HepG2 (cell line): Measurements from ENCODE around the gene MTHFD1L. TPM values are rescaled to one million over a fixed set of nuclear protein-coding genes. Genes with fewer than 3 reads are reported as not detected.

Experiments used
- ATF7 ChIP-seq, 2 experiments: fragments of 450-650 bp in 1 of 2; sonication (generic) in 1 of 2; formaldehyde crosslinking in 1 of 2; IDR thresholded peaks; 2 replicates each; pipeline versions ENCODE4 v1.4.0 to v1.6.1; 2016 to 2020; ENCODE audit warnings: antibody characterized with exemption in 1 of 2, mild to moderate bottlenecking in 1 of 2, missing genetic modification reagents in 1 of 2
- ETS1 ChIP-seq: sonication (generic); formaldehyde crosslinking; IDR thresholded peaks from 2 replicates; pipeline ENCODE4 v1.4.0; 2020; ENCODE audit warnings: missing genetic modification reagents
- FOXC1 ChIP-seq: sonication (generic); formaldehyde crosslinking; IDR thresholded peaks from 2 replicates; pipeline ENCODE4 v1.8.0; 2022; ENCODE audit warnings: mild to moderate bottlenecking, missing genetic modification reagents, borderline replicate concordance
- HNF1B ChIP-seq: sonication (generic); formaldehyde crosslinking; IDR thresholded peaks from 2 replicates; pipeline ENCODE4 v1.5.1; 2020; ENCODE audit warnings: mild to moderate bottlenecking, moderate library complexity, missing genetic modification reagents
- HNRNPUL1 ChIP-seq: fragments of 200-400 bp; formaldehyde crosslinking; IDR thresholded peaks from 2 replicates; pipeline ENCODE4 v1.6.1; 2017; ENCODE audit warnings: low read depth, mild to moderate bottlenecking, low read length, moderate library complexity
- IKZF1 ChIP-seq: fragments of 450-650 bp; IDR thresholded peaks from 2 replicates; pipeline ENCODE4 v1.7.1; 2016
- IRF2 ChIP-seq: IDR thresholded peaks from 2 replicates; pipeline ENCODE4 v1.6.1; 2018; ENCODE audit warnings: missing genetic modification reagents, missing compliant biosample characterization
- SAP130 ChIP-seq: IDR thresholded peaks from 2 replicates; pipeline ENCODE4 v1.6.1; 2016; ENCODE audit warnings: low read depth
- SNAPC2 ChIP-seq: sonication (generic); formaldehyde crosslinking; IDR thresholded peaks from 2 replicates; pipeline ENCODE4 v1.8.1; 2022; ENCODE audit warnings: mild to moderate bottlenecking, missing genetic modification reagents
- TCF7 ChIP-seq: sonication (generic); IDR thresholded peaks from 2 replicates; pipeline ENCODE4 v1.6.1; 2016; ENCODE audit warnings: antibody characterized with exemption, low read depth
- ZFYVE20 ChIP-seq: sonication (generic); formaldehyde crosslinking; IDR thresholded peaks from 2 replicates; pipeline ENCODE4 v1.8.0; 2023; ENCODE audit warnings: low read depth, mild to moderate bottlenecking, moderate library complexity, missing genetic modification reagents, borderline replicate concordance
- ZKSCAN1 ChIP-seq: fragments of 150-350 bp; IDR thresholded peaks from 2 replicates; pipeline ENCODE4 v1.6.1; 2014; ENCODE audit warnings: low read length
- polyA plus RNA-seq, 8 experiments: library from polyadenylated mRNA; depleted of rRNA in 3 of 8; stranded (reverse) in 7 of 8; unstranded in 1 of 8; fragments of >200 nt; fragmentation: Illumina TruSeq in 4 of 8; extraction: Trizol in 4 of 8; gene quantifications; 2 replicates each; pipeline versions ENCODE4 v1.2.1 to v1.2.3, GENCODE V29; 2011 to 2016; ENCODE audit warnings: low read depth in 4 of 8, missing spikeins in 1 of 8, mixed read lengths in 1 of 8; ENCODE audit not compliant: insufficient read depth in 1 of 8
- total RNA-seq, 5 experiments: library from RNA; depleted of rRNA; stranded (reverse); fragments of >200 nt; fragmentation: Illumina TruSeq; extraction: Trizol; gene quantifications; 2 replicates each; pipeline ENCODE4 v1.2.3, GENCODE V29; 2016; ENCODE audit warnings: low read depth in 1 of 5
- TF ChIP-seq, protein P1 (sequence below): IDR thresholded peaks from 2 replicates; pipeline ENCODE4 v1.6.1; 2016; ENCODE audit warnings: low read depth, borderline replicate concordance
- TF ChIP-seq, protein P2 (sequence below): sonication (generic); formaldehyde crosslinking; IDR thresholded peaks from 2 replicates; pipeline ENCODE4 v1.5.0; 2020; ENCODE audit warnings: missing genetic modification reagents
- TF ChIP-seq, protein P3 (sequence below): sonication (generic); formaldehyde crosslinking; IDR thresholded peaks from 2 replicates; pipeline ENCODE4 v1.8.0; 2022; ENCODE audit warnings: mild to moderate bottlenecking, missing genetic modification reagents, borderline replicate concordance
- TF ChIP-seq, protein P4 (sequence below), 2 experiments: sonication (generic) in 1 of 2; formaldehyde crosslinking in 1 of 2; IDR thresholded peaks; 2 replicates each; pipeline versions ENCODE4 v1.4.0 to v1.6.1; 2016 to 2020; ENCODE audit warnings: borderline replicate concordance in 1 of 2, low read depth in 1 of 2, mild to moderate bottlenecking in 1 of 2, missing genetic modification reagents in 1 of 2

Gene MTHFD1L
- total and polyA plus RNA-seq, 2 of the 13 experiments (the other 11 are each of a cell fraction or from before 2014, with no cell fraction given): 24.0 to 39.6 TPM

- TF ChIP-seq HNF1B (CRISPR knock-in tag) (peak; percentile 66), IRF2 (CRISPR knock-in tag) (peak; percentile 23; the same call in 1 of the 2 replicates), ZFYVE20 (no peak), IKZF1 (no peak), FOXC1 (CRISPR knock-in tag) (0 out of 2 replicates have a peak, but pooled peaks have one; percentile 29), HNRNPUL1 (no peak), ZKSCAN1 (no peak), ETS1 (CRISPR knock-in tag) (no peak), ATF7 (IDR thresholded peaks at IDR 0.05) (no peak), ATF7 (CRISPR knock-in tag; IDR thresholded peaks at IDR 0.05) (no peak), TCF7 (peak; percentile 71), SNAPC2 (CRISPR knock-in tag) (0 out of 2 replicates have a peak, but pooled peaks have one; percentile 43), SAP130 (0 out of 2 replicates have a peak, but pooled peaks have one; percentile 9)
- TF ChIP-seq, protein P1, sequence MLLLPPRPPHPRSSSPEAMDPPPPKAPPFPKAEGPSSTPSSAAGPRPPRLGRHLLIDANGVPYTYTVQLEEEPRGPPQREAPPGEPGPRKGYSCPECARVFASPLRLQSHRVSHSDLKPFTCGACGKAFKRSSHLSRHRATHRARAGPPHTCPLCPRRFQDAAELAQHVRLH (CRISPR knock-in tag): no peak
- TF ChIP-seq, protein P2, sequence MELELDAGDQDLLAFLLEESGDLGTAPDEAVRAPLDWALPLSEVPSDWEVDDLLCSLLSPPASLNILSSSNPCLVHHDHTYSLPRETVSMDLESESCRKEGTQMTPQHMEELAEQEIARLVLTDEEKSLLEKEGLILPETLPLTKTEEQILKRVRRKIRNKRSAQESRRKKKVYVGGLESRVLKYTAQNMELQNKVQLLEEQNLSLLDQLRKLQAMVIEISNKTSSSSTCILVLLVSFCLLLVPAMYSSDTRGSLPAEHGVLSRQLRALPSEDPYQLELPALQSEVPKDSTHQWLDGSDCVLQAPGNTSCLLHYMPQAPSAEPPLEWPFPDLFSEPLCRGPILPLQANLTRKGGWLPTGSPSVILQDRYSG (CRISPR knock-in tag): no peak
- TF ChIP-seq, protein P3, sequence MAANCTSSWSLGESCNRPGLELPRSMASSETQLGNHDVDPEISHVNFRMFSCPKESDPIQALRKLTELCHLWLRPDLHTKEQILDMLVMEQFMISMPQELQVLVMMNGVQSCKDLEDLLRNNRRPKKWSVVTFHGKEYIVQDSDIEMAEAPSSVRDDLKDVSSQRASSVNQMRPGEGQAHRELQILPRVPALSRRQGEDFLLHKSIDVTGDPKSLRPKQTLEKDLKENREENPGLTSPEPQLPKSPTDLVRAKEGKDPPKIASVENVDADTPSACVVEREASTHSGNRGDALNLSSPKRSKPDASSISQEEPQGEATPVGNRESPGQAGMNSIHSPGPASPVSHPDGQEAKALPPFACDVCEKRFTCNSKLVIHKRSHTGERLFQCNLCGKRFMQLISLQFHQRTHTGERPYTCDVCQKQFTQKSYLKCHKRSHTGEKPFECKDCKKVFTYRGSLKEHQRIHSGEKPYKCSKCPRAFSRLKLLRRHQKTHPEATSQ (CRISPR knock-in tag): no peak
- TF ChIP-seq, protein P4, sequence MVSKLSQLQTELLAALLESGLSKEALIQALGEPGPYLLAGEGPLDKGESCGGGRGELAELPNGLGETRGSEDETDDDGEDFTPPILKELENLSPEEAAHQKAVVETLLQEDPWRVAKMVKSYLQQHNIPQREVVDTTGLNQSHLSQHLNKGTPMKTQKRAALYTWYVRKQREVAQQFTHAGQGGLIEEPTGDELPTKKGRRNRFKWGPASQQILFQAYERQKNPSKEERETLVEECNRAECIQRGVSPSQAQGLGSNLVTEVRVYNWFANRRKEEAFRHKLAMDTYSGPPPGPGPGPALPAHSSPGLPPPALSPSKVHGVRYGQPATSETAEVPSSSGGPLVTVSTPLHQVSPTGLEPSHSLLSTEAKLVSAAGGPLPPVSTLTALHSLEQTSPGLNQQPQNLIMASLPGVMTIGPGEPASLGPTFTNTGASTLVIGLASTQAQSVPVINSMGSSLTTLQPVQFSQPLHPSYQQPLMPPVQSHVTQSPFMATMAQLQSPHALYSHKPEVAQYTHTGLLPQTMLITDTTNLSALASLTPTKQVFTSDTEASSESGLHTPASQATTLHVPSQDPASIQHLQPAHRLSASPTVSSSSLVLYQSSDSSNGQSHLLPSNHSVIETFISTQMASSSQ (IDR thresholded peaks at IDR 0.05; ENCODE audit: low read depth): no peak
- TF ChIP-seq, protein P4 (CRISPR knock-in tag; IDR thresholded peaks at IDR 0.05; ENCODE audit: borderline replicate concordance): no peak; the same call in 1 of the 2 replicates
Measured at GRCh38 chr6:151136141-151136755, 270.7 kb downstream of the MTHFD1L start (continued).
